Stimulated activated CD4-positive, alpha-beta T cell treated with anti-CD3 and anti-CD28 coated beads, Interleukin-4, amount 100 ng/mL, for 24 hours (primary cell): ENCODE measurements around the gene FEZF1.

Source experiments
- DNase-seq: peaks from one replicate; pipeline ENCODE4 v3.0.0-alpha.2; 2020

Gene FEZF1

GRCh38 chr7:122261442-122261841 lies 43.1 kb downstream of the FEZF1 start:
- no peak for DNase-seq

- no peak for DNase-seq
Measured at GRCh38 chr7:122261016-122261415, 43.5 kb downstream of the FEZF1 start.

- no peak for DNase-seq
Measured at GRCh38 chr7:122260336-122260735, 44.2 kb downstream of the FEZF1 start.

GRCh38 chr7:122258971-122259370 lies 45.6 kb downstream of the FEZF1 start:
- no peak for DNase-seq

GRCh38 chr7:122257056-122257455 lies 47.5 kb downstream of the FEZF1 start:
- no peak for DNase-seq

GRCh38 chr7:122256046-122256445 lies 48.5 kb downstream of the FEZF1 start:
- DNase-seq = no peak

GRCh38 chr7:122255454-122255853 lies 49.1 kb downstream of the FEZF1 start:
- DNase-seq = no peak
